ENCODE results near the gene PEAK3. TPM values are rescaled to one million over a fixed set of nuclear protein-coding genes. Genes with fewer than 3 reads are reported as not detected.

PEAK3 gene
- total and polyA plus RNA-seq, 12 donors: 0.05 to 3.2 (median 1.2) TPM; not detected in 1

DNA sequence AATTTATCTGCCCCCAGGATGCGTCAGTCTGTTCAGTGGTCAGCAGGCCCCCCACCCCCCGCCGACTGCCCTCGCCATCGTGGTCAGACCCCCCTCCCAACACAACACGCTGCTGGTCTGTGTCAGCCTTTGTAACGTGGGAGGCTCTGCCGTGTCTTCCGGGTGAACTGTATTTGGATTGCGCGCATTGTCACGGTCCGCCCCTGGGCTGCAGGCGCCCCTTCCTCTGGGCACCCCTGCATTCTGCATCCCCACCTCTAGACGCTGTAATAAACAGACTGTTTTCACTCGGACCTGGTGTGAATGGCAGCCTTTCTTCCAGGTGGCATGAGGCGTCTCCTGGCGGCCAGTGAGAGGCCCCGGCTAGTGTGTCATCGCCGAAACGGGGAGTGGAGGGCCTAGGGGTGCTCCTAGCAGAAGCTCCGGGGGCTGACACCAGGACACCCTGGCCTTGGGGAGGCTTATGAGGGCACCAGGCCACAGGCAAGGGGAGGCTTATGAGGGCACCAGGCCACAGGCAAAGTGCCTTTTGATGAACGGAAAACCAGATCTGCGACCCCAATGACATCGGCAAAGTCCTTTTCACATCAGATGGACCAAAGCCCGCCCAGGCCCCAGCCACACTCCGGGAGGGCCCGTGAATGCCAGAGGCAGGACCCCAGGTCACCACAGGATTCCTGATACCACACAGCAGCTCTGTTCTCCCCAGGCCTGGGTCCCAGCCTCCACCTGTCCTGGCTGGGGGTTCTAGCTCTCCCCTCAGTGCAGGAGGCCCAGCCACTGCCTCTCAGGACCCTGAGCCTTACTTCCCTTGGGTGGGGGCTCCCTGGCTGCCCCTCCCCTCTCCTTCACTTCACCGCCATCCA, 49.5 kb downstream of the PEAK3 start:
- no peaks in the 10 kb centered on the region for H3K27me3 ChIP-seq
- intact Hi-C loops (cut with DNase I): loop anchor here (5.0 to 10.0 kb wide), 3 partner anchors 65 to 82 kb away; partner anchors contain the start of gene AP3D1 (in 1 of the 2)

DNA sequence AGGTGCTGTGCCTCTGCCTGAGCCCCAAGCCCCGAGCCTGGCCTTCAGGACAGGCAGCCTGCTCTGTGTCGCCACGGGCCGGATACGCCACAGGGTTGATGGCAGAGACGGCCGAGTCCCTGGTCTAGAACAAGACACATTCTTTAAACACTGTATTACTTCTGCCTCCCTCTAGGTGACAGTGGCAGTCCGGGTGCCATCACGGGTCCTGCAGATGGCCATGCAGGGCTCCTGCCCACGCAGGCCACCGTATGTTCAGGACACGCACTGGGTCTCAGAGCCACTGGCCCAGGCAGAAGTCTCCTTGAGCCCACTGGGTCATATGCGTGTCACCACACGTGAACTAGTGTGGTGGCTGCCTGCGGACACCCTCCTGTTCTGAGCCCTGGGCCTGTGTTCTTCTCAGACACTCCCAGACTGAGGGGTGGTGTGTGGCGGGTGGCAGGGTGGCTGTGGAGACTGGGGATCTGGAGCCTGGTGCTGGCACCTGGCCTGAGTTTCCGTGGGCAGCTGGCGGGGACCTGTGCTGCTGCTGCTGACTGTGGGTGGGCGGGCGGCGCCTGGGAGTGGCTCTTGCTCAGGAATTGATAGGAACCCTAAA, 50.3 kb downstream of the PEAK3 start:
- peak in 6 of 7 donors; percentile 53 to 78 (median 68) for DNase-seq
- TF ChIP-seq, protein P1, sequence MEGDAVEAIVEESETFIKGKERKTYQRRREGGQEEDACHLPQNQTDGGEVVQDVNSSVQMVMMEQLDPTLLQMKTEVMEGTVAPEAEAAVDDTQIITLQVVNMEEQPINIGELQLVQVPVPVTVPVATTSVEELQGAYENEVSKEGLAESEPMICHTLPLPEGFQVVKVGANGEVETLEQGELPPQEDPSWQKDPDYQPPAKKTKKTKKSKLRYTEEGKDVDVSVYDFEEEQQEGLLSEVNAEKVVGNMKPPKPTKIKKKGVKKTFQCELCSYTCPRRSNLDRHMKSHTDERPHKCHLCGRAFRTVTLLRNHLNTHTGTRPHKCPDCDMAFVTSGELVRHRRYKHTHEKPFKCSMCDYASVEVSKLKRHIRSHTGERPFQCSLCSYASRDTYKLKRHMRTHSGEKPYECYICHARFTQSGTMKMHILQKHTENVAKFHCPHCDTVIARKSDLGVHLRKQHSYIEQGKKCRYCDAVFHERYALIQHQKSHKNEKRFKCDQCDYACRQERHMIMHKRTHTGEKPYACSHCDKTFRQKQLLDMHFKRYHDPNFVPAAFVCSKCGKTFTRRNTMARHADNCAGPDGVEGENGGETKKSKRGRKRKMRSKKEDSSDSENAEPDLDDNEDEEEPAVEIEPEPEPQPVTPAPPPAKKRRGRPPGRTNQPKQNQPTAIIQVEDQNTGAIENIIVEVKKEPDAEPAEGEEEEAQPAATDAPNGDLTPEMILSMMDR (IDR thresholded peaks at IDR 0.05): peak in 5 of 6 experiments; percentile 5 to 50 (median 45)
- no peak for TF ChIP-seq POLR2A (IDR thresholded peaks at IDR 0.05)
- Histone ChIP-seq H3K9me3 (replicated peaks in 1 of 3) (no peaks in the 10 kb centered on the region), H3K4me1 (replicated peaks in 1 of 2) (peaks cover 15 to 33% of the 10 kb centered on the region in 2 donors), H3K36me3 (replicated peaks in 1 of 2) (peaks cover 0 to 45% of the 10 kb centered on the region in 2 donors), H3K27me3 (no peaks in the 10 kb centered on the region), H3K27ac (peak overlapping the region in 4 of 5 donors; percentile 55 to 89 (median 74)), H3K4me3 (no peak overlapping the region)
- WGBS, 4 donors: 59 to 80% (median 69%) methylated on average over 1 to 21 of the region's 21 CpGs
- intact Hi-C loops (cut with DNase I): loop anchor here (5.0 to 10.0 kb wide), 3 partner anchors 64 to 83 kb away; partner anchors contain the start of gene AP3D1 (in 1 of the 2)

More for the DNA sequence above, 49.5 kb downstream of the PEAK3 start:
- WGBS, 4 donors: 78 to 86% (median 84%) methylated on average over 8 to 30 of the region's 30 CpGs
- Histone ChIP-seq H3K9me3 (replicated peaks in 1 of 3) (no peaks in the 10 kb centered on the region), H3K36me3 (replicated peaks in 1 of 2) (peaks cover 0 to 37% of the 10 kb centered on the region in 2 donors), H3K4me1 (replicated peaks in 1 of 2) (peaks cover 19 to 37% of the 10 kb centered on the region in 2 donors), H3K27ac (peak overlapping the region in 2 of 5 donors; percentile 79 to 89), H3K4me3 (no peak overlapping the region)
- no peak for TF ChIP-seq POLR2A (IDR thresholded peaks at IDR 0.05)
- no peak for DNase-seq

DNA sequence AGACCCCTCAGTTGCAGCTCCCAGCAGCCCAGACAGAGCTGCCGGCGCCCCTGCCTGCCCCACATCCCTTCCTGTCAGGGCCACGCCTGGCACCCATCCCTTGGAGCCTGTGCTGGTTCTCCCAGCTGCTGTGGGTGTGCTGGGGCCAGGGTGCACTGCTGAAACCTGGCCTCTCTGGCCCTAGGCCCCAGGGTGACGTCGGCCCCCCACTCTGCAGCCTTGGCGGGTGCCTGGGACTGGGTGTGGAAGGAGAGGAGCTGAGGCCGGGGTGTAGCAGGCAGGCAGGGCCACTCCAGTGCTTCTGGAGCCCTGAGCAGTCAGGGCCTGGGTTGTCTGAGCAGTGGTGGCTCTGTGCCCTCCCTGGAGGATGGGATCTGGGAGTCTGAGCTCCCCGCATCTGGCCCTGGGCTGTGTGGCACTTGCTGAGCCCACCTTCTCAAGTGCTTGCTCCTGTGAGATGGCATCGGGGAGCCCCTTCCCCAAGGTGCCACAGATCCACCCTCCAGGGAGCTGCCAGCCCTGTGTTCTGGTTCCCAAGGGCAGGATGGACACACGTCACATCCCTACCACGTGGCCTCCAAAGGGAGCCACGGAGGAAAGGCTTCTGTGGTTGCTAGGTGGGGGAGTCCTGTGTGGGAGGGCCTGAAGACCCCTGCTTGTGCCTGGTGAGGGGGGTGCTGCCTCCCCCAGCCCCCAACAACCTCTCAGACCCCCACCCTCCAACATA, 51.0 kb downstream of the PEAK3 start:
- peak in 3 of 7 donors; percentile 49 to 53 (median 49) for DNase-seq
- Histone ChIP-seq H3K27ac (peak overlapping the region in 4 of 5 donors; percentile 55 to 89 (median 74)), H3K27me3 (no peaks in the 10 kb centered on the region), H3K4me3 (no peak overlapping the region), H3K4me1 (replicated peaks in 1 of 2) (peaks cover 15 to 33% of the 10 kb centered on the region in 2 donors), H3K9me3 (replicated peaks in 1 of 3) (no peaks in the 10 kb centered on the region), H3K36me3 (replicated peaks in 1 of 2) (peaks cover 0 to 52% of the 10 kb centered on the region in 2 donors)
- WGBS, 4 donors: 43 to 75% (median 53%) methylated on average over 3 to 12 of the region's 12 CpGs
- intact Hi-C loops (cut with DNase I): loop anchor here (5.0 to 10.0 kb wide), 3 partner anchors 64 to 84 kb away; partner anchors contain the start of gene AP3D1 (in 1 of the 2)
- no peak for TF ChIP-seq POLR2A (IDR thresholded peaks at IDR 0.05)
- TF ChIP-seq, protein P1 (IDR thresholded peaks at IDR 0.05): no peak

DNA sequence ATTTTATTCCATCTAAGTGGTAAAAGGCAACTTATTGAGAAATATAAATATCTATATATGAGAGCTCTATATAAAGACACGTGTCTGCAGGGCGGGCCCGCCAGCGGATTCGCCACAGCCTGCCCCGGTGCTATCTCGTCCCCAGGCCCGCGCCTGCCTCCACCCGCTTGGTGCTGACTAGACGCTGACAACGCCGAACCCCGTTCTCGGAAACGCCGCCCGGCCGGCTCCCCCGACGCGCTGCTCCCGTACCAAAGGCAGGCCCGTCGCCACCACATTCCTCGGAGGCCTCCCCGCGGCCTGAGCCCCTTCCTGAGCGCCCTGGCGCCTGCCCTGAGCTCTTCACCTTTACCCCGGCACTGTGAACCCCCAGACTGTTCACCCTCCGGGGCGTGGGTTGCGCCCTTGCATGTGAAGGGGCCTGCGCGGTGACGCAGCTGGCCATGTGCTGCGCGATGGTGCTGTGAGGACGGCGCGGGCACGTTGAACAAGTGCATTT, 51.9 kb downstream of the PEAK3 start:
- TF ChIP-seq POLR2A (IDR thresholded peaks at IDR 0.05): no peak
- TF ChIP-seq, protein P1 (IDR thresholded peaks at IDR 0.05): no peak
- Histone ChIP-seq H3K9me3 (replicated peaks in 1 of 3) (no peaks in the 10 kb centered on the region), H3K27ac (peak overlapping the region in 1 of 5 donors; percentile 79), H3K4me3 (no peak overlapping the region), H3K4me1 (replicated peaks in 1 of 2) (peaks cover 11 to 30% of the 10 kb centered on the region in 2 donors), H3K36me3 (replicated peaks in 1 of 2) (peaks cover 0 to 60% of the 10 kb centered on the region in 2 donors), H3K27me3 (no peaks in the 10 kb centered on the region)
- intact Hi-C loops (cut with DNase I): loop anchor here (5.0 to 10.0 kb wide), 3 partner anchors 63 to 85 kb away; partner anchors contain the start of gene AP3D1 (in 1 of the 2)
- 93 to 94% (median 93%) methylated on average over 43 of the region's 43 CpGs for WGBS, 4 donors
- DNase-seq: no peak
